Panc1 (cell line): Measurements from ENCODE around the gene TSPAN16.

Experiments
- CTCF ChIP-seq: fragments of 450-650 bp; IDR thresholded peaks from 2 replicates; pipeline ENCODE4 v1.5.1; 2017; ENCODE audit warnings: mild to moderate bottlenecking
- POLR2AphosphoS5 ChIP-seq: IDR thresholded peaks from 2 replicates; pipeline ENCODE4 v1.6.1; 2012; ENCODE audit warnings: mild to moderate bottlenecking, low read depth, low read length, moderate library complexity
- REST ChIP-seq, 2 experiments: IDR thresholded peaks; 2 replicates each; pipeline ENCODE4 v1.6.1; 2011 to 2012; ENCODE audit warnings: low read depth in 2 of 2, control low read depth in 1 of 2, low read length in 1 of 2, mild to moderate bottlenecking in 1 of 2, moderate library complexity in 1 of 2; ENCODE audit not compliant: insufficient read depth in 1 of 2
- SIN3A ChIP-seq: IDR thresholded peaks from 2 replicates; pipeline ENCODE4 v1.6.1; 2012; ENCODE audit warnings: low read depth, mild to moderate bottlenecking, low read length, moderate library complexity, borderline replicate concordance; ENCODE audit not compliant: insufficient read depth

GRCh38 chr19:11286312-11286974 is 9.5 kb upstream of the TSPAN16 start:
- TF ChIP-seq CTCF (no peak), POLR2AphosphoS5 (no peak), SIN3A (no peak), REST (IDR thresholded peaks at IDR 0.05; ENCODE audit: insufficient read depth in 1 of 2, low read depth in 2 of 2, low read length in 1 of 2) (no peak)
